ENCODE data around the gene BAZ1A.

BAZ1A gene

GRCh38 chr14:34875031-34875922 lies at the start of gene BAZ1A:
BAZ1A (minus strand) TSS chr14:34875360; CDS start chr14:34874604, 756 bp downstream.
- H3K4me3 ChIP-seq (ENCODE audit: low read length in 2 of 2) = peak within 1 kb of the TSS; percentile 86 to 88
- H3K9ac ChIP-seq (ENCODE audit: low read depth in 1 of 2, low read length in 2 of 2) = peak within 1 kb of the TSS; percentile 96 to 98
- H3K27ac ChIP-seq (ENCODE audit: low read depth in 2 of 2, low read length in 2 of 2) = peak within 1 kb of the TSS; percentile 98 to 100
- H3K9me3 ChIP-seq (ENCODE audit: control insufficient read depth in 2 of 2, low read length in 2 of 2) = no peaks in the 10 kb centered on the region
- H3K36me3 ChIP-seq (ENCODE audit: control insufficient read depth in 2 of 2, insufficient read depth in 2 of 2, low read length in 2 of 2) = peaks cover 0 to 3% of the 10 kb centered on the region in 2 donors
- H3K4me1 ChIP-seq (ENCODE audit: control insufficient read depth in 2 of 2, insufficient read depth in 2 of 2, low read length in 2 of 2) = peaks cover 3 to 6% of the 10 kb centered on the region in 2 donors
- no peaks in the 10 kb centered on the region for H3K27me3 ChIP-seq (ENCODE audit: control insufficient read depth in 2 of 2, insufficient read depth in 2 of 2, low read length in 2 of 2)

GRCh38 chr14:34920339-34920738 lies 45.2 kb upstream of the BAZ1A start:
- H3K27ac ChIP-seq (ENCODE audit: low read depth in 2 of 2, low read length in 2 of 2) = no peak overlapping the region
- no peaks in the 10 kb centered on the region for H3K9me3 ChIP-seq (ENCODE audit: control insufficient read depth in 2 of 2, low read length in 2 of 2)
- no peaks in the 10 kb centered on the region for H3K36me3 ChIP-seq (ENCODE audit: control insufficient read depth in 2 of 2, insufficient read depth in 2 of 2, low read length in 2 of 2)
- no peak overlapping the region for H3K9ac ChIP-seq (ENCODE audit: low read depth in 1 of 2, low read length in 2 of 2)
- H3K4me1 ChIP-seq (ENCODE audit: control insufficient read depth in 2 of 2, insufficient read depth in 2 of 2, low read length in 2 of 2) = no peaks in the 10 kb centered on the region
- no peaks in the 10 kb centered on the region for H3K27me3 ChIP-seq (ENCODE audit: control insufficient read depth in 2 of 2, insufficient read depth in 2 of 2, low read length in 2 of 2)
- no peak overlapping the region for H3K4me3 ChIP-seq (ENCODE audit: low read length in 2 of 2)

GRCh38 chr14:34913619-34914018 lies 38.5 kb upstream of the BAZ1A start:
- no peaks in the 10 kb centered on the region for H3K9me3 ChIP-seq (ENCODE audit: control insufficient read depth in 2 of 2, low read length in 2 of 2)
- no peaks in the 10 kb centered on the region for H3K4me1 ChIP-seq (ENCODE audit: control insufficient read depth in 2 of 2, insufficient read depth in 2 of 2, low read length in 2 of 2)
- no peak overlapping the region for H3K4me3 ChIP-seq (ENCODE audit: low read length in 2 of 2)
- H3K27me3 ChIP-seq (ENCODE audit: control insufficient read depth in 2 of 2, insufficient read depth in 2 of 2, low read length in 2 of 2) = no peaks in the 10 kb centered on the region
- H3K27ac ChIP-seq (ENCODE audit: low read depth in 2 of 2, low read length in 2 of 2) = no peak overlapping the region
- H3K9ac ChIP-seq (ENCODE audit: low read depth in 1 of 2, low read length in 2 of 2) = no peak overlapping the region
- no peaks in the 10 kb centered on the region for H3K36me3 ChIP-seq (ENCODE audit: control insufficient read depth in 2 of 2, insufficient read depth in 2 of 2, low read length in 2 of 2)

GRCh38 chr14:34912966-34913365 lies 37.8 kb upstream of the BAZ1A start:
- H3K4me1 ChIP-seq (ENCODE audit: control insufficient read depth in 2 of 2, insufficient read depth in 2 of 2, low read length in 2 of 2) = no peaks in the 10 kb centered on the region
- no peak overlapping the region for H3K9ac ChIP-seq (ENCODE audit: low read depth in 1 of 2, low read length in 2 of 2)
- no peak overlapping the region for H3K4me3 ChIP-seq (ENCODE audit: low read length in 2 of 2)
- no peaks in the 10 kb centered on the region for H3K36me3 ChIP-seq (ENCODE audit: control insufficient read depth in 2 of 2, insufficient read depth in 2 of 2, low read length in 2 of 2)
- H3K27ac ChIP-seq (ENCODE audit: low read depth in 2 of 2, low read length in 2 of 2) = no peak overlapping the region
- no peaks in the 10 kb centered on the region for H3K9me3 ChIP-seq (ENCODE audit: control insufficient read depth in 2 of 2, low read length in 2 of 2)
- no peaks in the 10 kb centered on the region for H3K27me3 ChIP-seq (ENCODE audit: control insufficient read depth in 2 of 2, insufficient read depth in 2 of 2, low read length in 2 of 2)

GRCh38 chr14:34912182-34912581 lies 37.0 kb upstream of the BAZ1A start:
- no peaks in the 10 kb centered on the region for H3K36me3 ChIP-seq (ENCODE audit: control insufficient read depth in 2 of 2, insufficient read depth in 2 of 2, low read length in 2 of 2)
- H3K27me3 ChIP-seq (ENCODE audit: control insufficient read depth in 2 of 2, insufficient read depth in 2 of 2, low read length in 2 of 2) = no peaks in the 10 kb centered on the region
- H3K9ac ChIP-seq (ENCODE audit: low read depth in 1 of 2, low read length in 2 of 2) = no peak overlapping the region
- H3K27ac ChIP-seq (ENCODE audit: low read depth in 2 of 2, low read length in 2 of 2) = no peak overlapping the region
- no peaks in the 10 kb centered on the region for H3K4me1 ChIP-seq (ENCODE audit: control insufficient read depth in 2 of 2, insufficient read depth in 2 of 2, low read length in 2 of 2)
- H3K4me3 ChIP-seq (ENCODE audit: low read length in 2 of 2) = no peak overlapping the region
- H3K9me3 ChIP-seq (ENCODE audit: control insufficient read depth in 2 of 2, low read length in 2 of 2) = no peaks in the 10 kb centered on the region

- no peak overlapping the region for H3K27ac ChIP-seq (ENCODE audit: low read depth in 2 of 2, low read length in 2 of 2)
- H3K4me3 ChIP-seq (ENCODE audit: low read length in 2 of 2) = no peak overlapping the region
- no peak overlapping the region for H3K9ac ChIP-seq (ENCODE audit: low read depth in 1 of 2, low read length in 2 of 2)
- H3K36me3 ChIP-seq (ENCODE audit: control insufficient read depth in 2 of 2, insufficient read depth in 2 of 2, low read length in 2 of 2) = no peaks in the 10 kb centered on the region
- H3K4me1 ChIP-seq (ENCODE audit: control insufficient read depth in 2 of 2, insufficient read depth in 2 of 2, low read length in 2 of 2) = no peaks in the 10 kb centered on the region
- no peaks in the 10 kb centered on the region for H3K27me3 ChIP-seq (ENCODE audit: control insufficient read depth in 2 of 2, insufficient read depth in 2 of 2, low read length in 2 of 2)
- H3K9me3 ChIP-seq (ENCODE audit: control insufficient read depth in 2 of 2, low read length in 2 of 2) = no peaks in the 10 kb centered on the region
Measured at GRCh38 chr14:34911209-34912150, 36.3 kb upstream of the BAZ1A start.

- H3K36me3 ChIP-seq (ENCODE audit: control insufficient read depth in 2 of 2, insufficient read depth in 2 of 2, low read length in 2 of 2) = no peaks in the 10 kb centered on the region
- no peaks in the 10 kb centered on the region for H3K4me1 ChIP-seq (ENCODE audit: control insufficient read depth in 2 of 2, insufficient read depth in 2 of 2, low read length in 2 of 2)
- H3K9ac ChIP-seq (ENCODE audit: low read depth in 1 of 2, low read length in 2 of 2) = no peak overlapping the region
- no peak overlapping the region for H3K4me3 ChIP-seq (ENCODE audit: low read length in 2 of 2)
- H3K27me3 ChIP-seq (ENCODE audit: control insufficient read depth in 2 of 2, insufficient read depth in 2 of 2, low read length in 2 of 2) = no peaks in the 10 kb centered on the region
- H3K27ac ChIP-seq (ENCODE audit: low read depth in 2 of 2, low read length in 2 of 2) = no peak overlapping the region
- H3K9me3 ChIP-seq (ENCODE audit: control insufficient read depth in 2 of 2, low read length in 2 of 2) = no peaks in the 10 kb centered on the region
Measured at GRCh38 chr14:34906287-34906686, 31.1 kb upstream of the BAZ1A start.

- Histone ChIP-seq H3K9ac (ENCODE audit: low read depth in 1 of 2, low read length in 2 of 2) (no peak overlapping the region), H3K36me3 (ENCODE audit: control insufficient read depth in 2 of 2, insufficient read depth in 2 of 2, low read length in 2 of 2) (no peaks in the 10 kb centered on the region), H3K9me3 (ENCODE audit: control insufficient read depth in 2 of 2, low read length in 2 of 2) (no peaks in the 10 kb centered on the region), H3K27ac (ENCODE audit: low read depth in 2 of 2, low read length in 2 of 2) (no peak overlapping the region), H3K27me3 (ENCODE audit: control insufficient read depth in 2 of 2, insufficient read depth in 2 of 2, low read length in 2 of 2) (no peaks in the 10 kb centered on the region), H3K4me3 (ENCODE audit: low read length in 2 of 2) (no peak overlapping the region), H3K4me1 (ENCODE audit: control insufficient read depth in 2 of 2, insufficient read depth in 2 of 2, low read length in 2 of 2) (no peaks in the 10 kb centered on the region)
Measured at GRCh38 chr14:34895277-34895676, 20.1 kb upstream of the BAZ1A start.

GRCh38 chr14:34890937-34891336 lies 15.8 kb upstream of the BAZ1A start:
- H3K4me3 ChIP-seq (ENCODE audit: low read length in 2 of 2) = no peak overlapping the region
- H3K4me1 ChIP-seq (ENCODE audit: control insufficient read depth in 2 of 2, insufficient read depth in 2 of 2, low read length in 2 of 2) = no peaks in the 10 kb centered on the region
- no peaks in the 10 kb centered on the region for H3K9me3 ChIP-seq (ENCODE audit: control insufficient read depth in 2 of 2, low read length in 2 of 2)
- H3K36me3 ChIP-seq (ENCODE audit: control insufficient read depth in 2 of 2, insufficient read depth in 2 of 2, low read length in 2 of 2) = no peaks in the 10 kb centered on the region
- no peaks in the 10 kb centered on the region for H3K27me3 ChIP-seq (ENCODE audit: control insufficient read depth in 2 of 2, insufficient read depth in 2 of 2, low read length in 2 of 2)
- H3K9ac ChIP-seq (ENCODE audit: low read depth in 1 of 2, low read length in 2 of 2) = no peak overlapping the region
- H3K27ac ChIP-seq (ENCODE audit: low read depth in 2 of 2, low read length in 2 of 2) = no peak overlapping the region

- Histone ChIP-seq H3K4me1 (ENCODE audit: control insufficient read depth in 2 of 2, insufficient read depth in 2 of 2, low read length in 2 of 2) (no peaks in the 10 kb centered on the region), H3K9me3 (ENCODE audit: control insufficient read depth in 2 of 2, low read length in 2 of 2) (no peaks in the 10 kb centered on the region), H3K9ac (ENCODE audit: low read depth in 1 of 2, low read length in 2 of 2) (no peak overlapping the region), H3K27ac (ENCODE audit: low read depth in 2 of 2, low read length in 2 of 2) (no peak overlapping the region), H3K4me3 (ENCODE audit: low read length in 2 of 2) (no peak overlapping the region), H3K36me3 (ENCODE audit: control insufficient read depth in 2 of 2, insufficient read depth in 2 of 2, low read length in 2 of 2) (no peaks in the 10 kb centered on the region), H3K27me3 (ENCODE audit: control insufficient read depth in 2 of 2, insufficient read depth in 2 of 2, low read length in 2 of 2) (no peaks in the 10 kb centered on the region)
Measured at GRCh38 chr14:34888186-34888585, 13.0 kb upstream of the BAZ1A start.

Data from mucosa of rectum (tissue), 2 donors.